Skin epidermis (tissue), 12 donors: Measurements from ENCODE around the gene MZT2A.
A peak's percentile ranks its signal among the peaks of the same experiment; 100 is the strongest.
"Not testable (repeated sequence)": the region's sequence is repeated elsewhere in the genome, so short reads cannot be mapped to it uniquely, and the experiment has no call there.

ENCODE experiments used
- H3K27ac ChIP-seq, 21 experiments: fragments of 200-600 bp; sonication (generic) in 11 of 21; one replicate each; pipeline ENCODE4 v1.5.0; 2020; ENCODE audit warnings: mild to moderate bottlenecking in 3 of 21, inconsistent platforms in 2 of 21, moderate library complexity in 2 of 21
- H3K4me3 ChIP-seq, 7 experiments: fragments of 200-600 bp; sonication (generic) in 2 of 7; one replicate each; pipeline ENCODE4 v1.5.0; 2020; ENCODE audit warnings: inconsistent platforms in 2 of 7, mild to moderate bottlenecking in 2 of 7, moderate library complexity in 1 of 7

MZT2A gene

GRCh38 chr2:131498321-131498973, 6.2 kb upstream of the MZT2A start:
- not testable (repeated sequence) for H3K4me3 ChIP-seq, H3K27ac ChIP-seq

GRCh38 chr2:131495506-131495905, 3.3 kb upstream of the MZT2A start:
- not testable (repeated sequence) for H3K27ac ChIP-seq, H3K4me3 ChIP-seq

- Histone ChIP-seq H3K4me3 (peak overlapping the region; percentile 65 to 97 (median 75)), H3K27ac (peak overlapping the region; percentile 57 to 95 (median 88))
Observed at GRCh38 chr2:131493199-131493968, 1.2 kb upstream of the MZT2A start.

- Histone ChIP-seq H3K27ac (peak overlapping the region; percentile 57 to 95 (median 88)), H3K4me3 (peak overlapping the region; percentile 65 to 97 (median 75))
Observed at GRCh38 chr2:131492418-131493198, 411 bp upstream of the MZT2A start.

- H3K4me3 ChIP-seq, result peak overlapping the region; percentile 65 to 97 (median 75)
- H3K27ac ChIP-seq, result peak overlapping the region in 13 of 21 experiments; percentile 18 to 95 (median 53)
Observed at GRCh38 chr2:131491469-131491836, 744 bp downstream of the MZT2A start.

DNA sequence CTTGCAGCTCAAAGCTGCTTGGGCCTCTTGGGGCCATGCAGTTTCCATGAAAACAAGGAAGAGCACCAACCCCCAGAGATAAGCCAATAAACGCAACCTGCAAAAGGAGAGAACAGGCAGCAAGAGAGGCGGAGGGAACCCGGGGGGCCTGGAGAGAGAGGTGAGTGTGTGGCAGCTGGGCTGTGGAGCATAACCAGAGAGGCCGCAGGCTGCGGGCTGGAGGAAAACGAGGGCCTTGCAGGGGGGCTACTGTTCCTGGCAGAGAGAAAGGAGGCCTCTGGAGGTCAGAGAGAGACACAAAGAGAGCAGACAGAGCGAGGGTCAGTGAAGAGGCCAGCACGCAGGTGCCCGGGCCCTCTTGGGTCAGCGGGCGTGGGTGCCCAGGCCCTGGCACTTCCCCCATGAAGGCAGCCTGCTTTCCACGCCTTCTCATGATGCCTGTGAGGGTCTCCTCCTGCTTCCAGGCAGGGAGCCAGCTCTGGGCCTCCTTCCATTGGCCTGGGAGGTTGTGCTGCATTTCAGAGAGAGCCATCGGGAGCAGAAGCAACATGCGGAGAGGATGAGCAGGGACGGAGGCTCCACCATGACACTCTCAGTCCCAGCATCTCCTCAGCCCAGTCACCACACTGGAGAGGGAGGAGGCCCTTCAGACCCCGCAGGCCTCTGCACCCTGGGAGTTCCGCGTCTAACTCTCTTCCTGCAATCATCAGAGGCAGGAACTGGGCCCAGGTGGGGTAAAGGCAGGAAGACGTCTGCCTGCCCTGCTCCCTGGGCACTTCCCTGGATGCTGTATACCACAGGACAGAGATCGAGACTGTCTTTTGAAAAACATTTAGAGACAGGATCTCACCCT, 1.4 kb downstream of the MZT2A start:
- H3K4me3 ChIP-seq, result peak overlapping the region; percentile 65 to 97 (median 75)
- H3K27ac ChIP-seq, result peak overlapping the region in 12 of 21 experiments; percentile 18 to 95 (median 52)

DNA sequence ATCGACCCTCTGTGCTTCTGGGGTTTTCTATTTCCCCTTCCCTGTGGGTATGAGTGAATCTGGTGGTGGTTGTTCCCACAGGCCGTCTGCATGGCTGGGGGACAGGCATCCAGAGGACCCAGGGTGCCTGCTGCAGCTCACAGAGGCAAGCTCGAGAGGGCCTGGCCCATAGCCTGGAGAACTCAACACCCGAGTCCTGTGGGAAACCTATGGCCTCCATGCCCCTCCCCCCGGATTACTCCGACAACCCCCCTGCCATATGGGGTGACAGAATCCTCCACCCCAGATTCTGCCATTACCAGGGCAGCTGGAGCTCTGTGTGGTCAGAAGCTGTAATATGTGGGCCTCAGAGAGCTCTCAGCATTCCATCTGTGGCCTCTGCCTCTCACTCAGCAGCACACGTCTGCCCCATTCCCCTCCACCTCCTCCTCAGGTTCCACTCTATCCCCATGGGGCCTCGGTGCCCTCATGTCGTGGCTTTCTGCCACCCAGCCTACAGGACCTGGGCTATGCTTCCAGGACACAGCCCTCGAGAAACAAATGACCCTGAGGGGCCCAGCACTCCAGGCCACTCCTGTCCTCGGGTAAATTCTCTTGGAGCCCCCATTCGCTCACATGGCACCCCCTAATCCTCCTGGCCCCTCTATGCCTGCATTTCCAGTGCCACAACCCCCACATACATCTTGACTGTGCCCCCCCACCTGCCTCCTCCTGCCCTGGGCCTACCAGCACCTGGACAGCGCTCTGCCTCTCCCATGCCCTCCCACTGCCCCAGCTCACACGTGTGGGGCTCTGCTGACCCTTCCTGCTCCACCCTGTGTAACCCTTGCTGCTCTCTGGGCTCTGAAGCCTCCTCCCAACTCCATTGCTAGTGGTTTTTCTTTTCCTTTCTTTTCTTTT, 3.6 kb downstream of the MZT2A start:
- no peak overlapping the region for H3K27ac ChIP-seq
- H3K4me3 ChIP-seq, result no peak overlapping the region

GRCh38 chr2:131486201-131486902, 5.8 kb downstream of the MZT2A start:
- H3K27ac ChIP-seq, H3K4me3 ChIP-seq: not testable (repeated sequence)

DNA sequence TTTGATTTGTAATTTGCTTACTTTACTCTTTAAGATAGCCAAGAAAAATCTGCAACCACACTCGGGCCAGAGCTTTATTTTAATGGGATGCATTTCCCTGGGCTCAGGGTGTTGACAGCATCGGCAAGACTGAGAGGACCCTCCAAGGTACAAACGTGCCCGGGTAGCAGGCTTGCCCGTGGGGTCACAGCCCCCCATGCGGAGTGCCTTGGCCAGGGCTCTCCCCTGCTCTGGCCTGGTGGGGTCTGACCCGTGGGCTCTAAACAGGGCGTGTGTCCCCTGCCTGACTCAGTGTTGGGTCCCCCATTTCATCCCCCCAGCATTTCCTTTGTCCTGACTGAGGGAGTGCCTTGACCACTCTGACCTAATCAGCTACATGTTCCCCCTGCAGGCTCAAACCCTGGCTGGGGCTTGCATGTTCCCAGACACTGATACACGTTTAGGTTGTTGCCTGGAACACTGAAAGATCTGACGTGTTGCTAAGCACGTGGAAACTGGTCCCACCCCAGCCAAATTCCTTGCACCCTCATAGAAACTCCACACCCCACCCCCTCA, 7.2 kb downstream of the MZT2A start:
- H3K4me3 ChIP-seq, H3K27ac ChIP-seq: not testable (repeated sequence)

DNA sequence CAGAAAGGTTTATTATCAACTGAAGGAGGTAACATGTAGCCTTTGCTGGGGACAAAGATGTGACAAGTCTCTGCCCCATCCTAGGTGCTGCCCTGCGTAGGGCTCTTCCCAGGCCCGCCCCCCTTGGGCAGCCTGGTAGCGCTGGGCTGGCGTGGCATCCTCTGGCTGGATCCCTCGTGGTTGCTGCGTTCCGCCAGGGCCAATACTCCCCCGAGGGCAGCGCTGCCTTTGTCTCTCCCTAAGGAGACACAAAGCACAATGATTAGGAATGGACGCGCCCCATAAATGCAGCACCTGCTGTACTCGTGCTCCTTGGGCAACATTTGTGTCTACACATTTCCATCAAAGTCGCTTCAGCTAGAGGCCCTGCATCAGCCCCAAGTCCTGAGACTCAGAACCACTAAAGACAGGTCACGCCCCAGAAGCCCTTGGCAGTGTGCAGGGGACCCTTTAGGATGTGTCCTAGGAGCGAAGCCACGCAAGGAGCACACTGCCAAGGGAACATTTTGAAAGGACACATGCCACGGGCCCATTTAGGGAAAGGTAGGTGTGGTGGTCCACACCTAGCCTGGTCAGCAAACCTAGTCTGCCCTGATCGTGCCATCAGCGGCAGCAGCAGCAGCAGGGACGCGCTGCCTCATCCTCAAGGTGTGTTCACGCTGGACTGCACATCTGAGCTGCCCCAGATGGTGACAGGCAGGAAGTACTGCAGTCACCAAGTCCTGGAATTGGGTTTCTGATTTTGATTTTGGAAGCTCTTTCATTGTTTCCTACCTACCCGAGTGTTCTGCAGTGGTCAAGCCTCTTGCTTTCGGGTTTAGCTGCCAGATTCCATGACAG, 8.0 kb downstream of the MZT2A start:
- H3K4me3 ChIP-seq, H3K27ac ChIP-seq: not testable (repeated sequence)

GRCh38 chr2:131482506-131483155, 9.6 kb downstream of the MZT2A start:
- H3K27ac ChIP-seq, H3K4me3 ChIP-seq: not testable (repeated sequence)

GRCh38 chr2:131480351-131480750, 11.8 kb downstream of the MZT2A start:
- H3K27ac ChIP-seq, H3K4me3 ChIP-seq: not testable (repeated sequence)

GRCh38 chr2:131478850-131479461, 13.2 kb downstream of the MZT2A start:
- not testable (repeated sequence) for H3K4me3 ChIP-seq, H3K27ac ChIP-seq

- H3K27ac ChIP-seq, H3K4me3 ChIP-seq: not testable (repeated sequence)
Observed at GRCh38 chr2:131478074-131478849, 13.9 kb downstream of the MZT2A start.

DNA sequence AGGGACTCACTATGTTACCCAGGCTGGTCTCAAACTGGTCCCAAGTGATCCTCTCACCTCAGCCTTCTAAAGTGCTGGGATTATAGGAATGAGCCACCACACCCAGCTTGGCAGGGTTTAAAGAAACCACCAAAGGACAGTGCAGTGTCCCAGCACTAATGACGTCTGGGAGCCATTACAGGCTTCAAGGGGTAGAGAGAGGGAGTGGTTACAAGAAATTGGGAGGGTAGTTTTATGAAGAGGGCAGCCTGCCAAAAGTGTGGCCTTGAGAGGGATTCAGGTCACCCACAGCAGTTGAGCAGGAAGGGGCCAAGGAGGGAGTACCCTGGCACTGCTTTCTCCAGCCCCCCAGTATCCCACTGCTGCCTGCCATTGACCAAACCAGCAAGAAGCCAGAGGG, 15.0 kb downstream of the MZT2A start:
- not testable (repeated sequence) for H3K4me3 ChIP-seq

More for the DNA sequence above, 15.0 kb downstream of the MZT2A start:
- not testable (repeated sequence) for H3K27ac ChIP-seq
